ENCODE data around the gene DCTPP1. TPM values are rescaled to one million over a fixed set of nuclear protein-coding genes. Genes with fewer than 3 reads are reported as not detected.
"Not testable (repeated sequence)": the region's sequence is repeated elsewhere in the genome, so short reads cannot be mapped to it uniquely, and the experiment has no call there.

DCTPP1 gene
- total RNA-seq, 1 experiment from 2014 or later = 11.9 TPM

DNA sequence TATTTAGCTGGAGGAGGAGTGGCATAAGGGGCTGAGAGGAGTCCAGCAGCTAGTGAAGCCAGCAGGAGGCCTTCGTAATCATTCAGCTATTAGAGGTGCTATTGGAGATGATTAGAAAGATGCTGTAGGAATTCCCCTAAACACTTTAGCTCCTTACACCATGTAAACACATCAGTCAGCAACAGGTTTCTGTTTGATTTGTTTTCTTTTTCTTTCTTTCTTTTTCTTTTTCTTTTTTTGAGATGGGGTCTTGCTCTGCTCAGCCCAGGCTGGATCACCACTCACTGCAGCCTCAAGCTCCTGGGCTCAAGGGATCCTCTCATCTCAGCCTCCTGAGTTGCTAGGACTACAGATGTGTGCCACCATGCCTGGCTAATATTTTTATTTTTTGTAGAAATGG, 26.5 kb upstream of the DCTPP1 start:
- in situ Hi-C loops (cut with HindIII; ENCODE audit: low pct_unique_long_range_greater_than_20kb, low sequenced_read_pairs) = no loop called here
- no peak for DNase-seq (ENCODE audit: low read depth, low spot score)

DNA sequence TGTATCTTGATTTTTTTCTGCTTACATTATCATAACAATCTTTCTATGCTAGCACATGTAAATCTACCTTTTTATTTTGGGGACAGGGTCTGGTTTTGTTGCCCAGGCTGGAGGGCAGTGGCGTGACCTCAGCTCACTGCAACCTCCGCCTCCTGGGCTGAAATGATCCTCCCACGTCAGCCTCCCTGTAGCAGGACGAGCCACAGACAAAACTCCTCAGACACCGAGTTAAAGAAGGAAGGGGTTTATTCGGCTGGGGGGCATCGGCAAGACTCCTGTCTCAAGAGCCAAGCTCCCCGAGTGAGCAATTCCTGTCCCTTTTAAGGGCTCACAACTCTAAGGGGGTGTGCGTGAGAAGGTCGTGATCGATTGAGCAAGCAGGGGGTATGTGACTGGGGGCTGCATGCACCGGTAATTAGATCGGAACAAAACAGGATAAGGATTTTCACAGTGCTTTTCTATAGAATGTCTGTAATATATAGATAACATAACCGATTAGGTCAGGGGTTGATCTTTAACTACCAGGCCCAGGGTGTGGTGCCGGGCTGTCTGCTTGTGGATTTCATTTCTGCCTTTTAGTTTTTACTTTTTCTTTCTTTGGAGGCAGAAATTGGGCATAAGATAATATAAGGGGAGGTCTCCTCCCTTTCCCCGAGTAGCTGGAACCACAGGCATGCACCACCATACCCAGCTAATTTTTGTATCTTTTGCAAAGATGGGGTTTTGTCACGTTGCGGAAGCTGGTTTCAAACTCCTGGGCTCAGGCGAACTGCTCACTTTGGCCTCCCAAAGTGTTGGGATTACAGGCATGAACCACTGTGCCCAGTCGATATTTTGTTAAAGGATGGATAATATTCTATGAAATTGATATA, 23.1 kb upstream of the DCTPP1 start:
- DNase-seq (ENCODE audit: low read depth, low spot score); in situ Hi-C loops (cut with HindIII; ENCODE audit: low pct_unique_long_range_greater_than_20kb, low sequenced_read_pairs): not testable (repeated sequence)

DNA sequence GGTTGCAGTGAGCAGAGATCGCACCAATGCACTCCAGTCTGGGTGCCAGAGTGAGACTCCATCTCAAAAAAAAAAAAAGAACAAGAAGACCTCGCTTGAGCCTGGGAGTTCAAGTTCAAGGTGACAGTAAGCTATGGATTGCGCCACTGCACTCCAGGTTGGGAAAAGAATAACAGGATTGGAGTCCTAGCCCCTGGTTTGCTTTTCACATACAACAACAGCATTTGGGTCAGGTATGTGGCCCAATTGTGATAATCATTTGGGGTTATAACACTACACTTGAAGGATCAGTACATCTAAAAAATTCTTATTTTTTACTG, 19.2 kb upstream of the DCTPP1 start:
- in situ Hi-C loops (cut with HindIII; ENCODE audit: low pct_unique_long_range_greater_than_20kb, low sequenced_read_pairs) = no loop called here
- no peak for DNase-seq (ENCODE audit: low read depth, low spot score)

DNA sequence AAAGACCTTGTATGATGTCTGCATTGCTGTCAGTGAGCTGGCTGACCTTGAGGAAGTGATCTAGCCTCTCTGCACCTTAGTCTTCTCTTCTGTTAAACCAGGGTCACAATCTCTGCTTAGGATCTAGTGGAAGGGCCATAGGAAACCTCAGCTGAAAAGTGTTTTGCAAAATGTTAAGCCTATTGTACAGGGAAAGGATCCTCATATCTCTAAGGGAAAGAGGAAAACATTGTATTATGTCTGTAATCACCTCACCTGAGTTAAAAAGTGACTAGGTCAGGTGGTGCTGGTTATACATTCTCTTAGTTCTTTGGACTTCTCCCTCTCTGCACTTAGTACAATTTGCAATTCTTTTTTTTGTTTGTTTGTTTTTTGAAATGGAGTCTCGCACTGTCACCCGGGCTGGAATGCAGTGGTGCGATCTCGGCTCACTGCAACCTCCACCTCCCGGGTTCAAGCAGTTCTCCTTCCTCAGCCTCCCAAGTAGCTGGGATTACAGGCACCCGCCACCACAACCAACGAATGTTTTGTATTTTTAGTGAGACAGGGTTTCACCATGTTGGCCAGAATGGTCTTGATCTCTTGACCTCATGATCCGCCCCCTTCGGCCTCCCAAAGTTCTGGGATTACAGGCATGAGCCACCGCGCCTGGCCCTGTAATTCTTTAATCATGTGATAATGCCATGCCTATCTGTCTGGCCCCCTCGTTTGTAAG, 17.8 kb upstream of the DCTPP1 start:
- in situ Hi-C loops (cut with HindIII; ENCODE audit: low pct_unique_long_range_greater_than_20kb, low sequenced_read_pairs) = no loop called here
- no peak for DNase-seq (ENCODE audit: low read depth, low spot score)

DNA sequence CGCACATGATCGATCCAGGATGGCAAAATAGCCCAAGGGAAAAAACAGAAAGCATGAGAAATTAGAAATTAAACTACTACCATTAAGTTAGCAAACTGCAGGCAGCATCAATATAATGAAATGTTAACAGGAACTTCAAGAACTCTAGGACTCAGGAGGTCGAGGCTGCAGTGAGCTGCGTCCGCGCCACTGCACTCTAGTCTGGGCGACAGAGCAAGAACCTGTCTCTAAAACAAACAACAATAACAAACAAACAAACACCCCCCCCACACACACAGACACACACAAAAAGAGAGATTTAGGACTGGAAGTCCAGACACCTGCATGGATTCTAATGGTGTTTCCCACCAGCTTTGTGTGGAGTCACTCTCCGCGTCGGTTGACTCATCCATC, 16.4 kb upstream of the DCTPP1 start:
- in situ Hi-C loops (cut with HindIII; ENCODE audit: low pct_unique_long_range_greater_than_20kb, low sequenced_read_pairs) = no loop called here
- DNase-seq (ENCODE audit: low read depth, low spot score) = no peak

DNA sequence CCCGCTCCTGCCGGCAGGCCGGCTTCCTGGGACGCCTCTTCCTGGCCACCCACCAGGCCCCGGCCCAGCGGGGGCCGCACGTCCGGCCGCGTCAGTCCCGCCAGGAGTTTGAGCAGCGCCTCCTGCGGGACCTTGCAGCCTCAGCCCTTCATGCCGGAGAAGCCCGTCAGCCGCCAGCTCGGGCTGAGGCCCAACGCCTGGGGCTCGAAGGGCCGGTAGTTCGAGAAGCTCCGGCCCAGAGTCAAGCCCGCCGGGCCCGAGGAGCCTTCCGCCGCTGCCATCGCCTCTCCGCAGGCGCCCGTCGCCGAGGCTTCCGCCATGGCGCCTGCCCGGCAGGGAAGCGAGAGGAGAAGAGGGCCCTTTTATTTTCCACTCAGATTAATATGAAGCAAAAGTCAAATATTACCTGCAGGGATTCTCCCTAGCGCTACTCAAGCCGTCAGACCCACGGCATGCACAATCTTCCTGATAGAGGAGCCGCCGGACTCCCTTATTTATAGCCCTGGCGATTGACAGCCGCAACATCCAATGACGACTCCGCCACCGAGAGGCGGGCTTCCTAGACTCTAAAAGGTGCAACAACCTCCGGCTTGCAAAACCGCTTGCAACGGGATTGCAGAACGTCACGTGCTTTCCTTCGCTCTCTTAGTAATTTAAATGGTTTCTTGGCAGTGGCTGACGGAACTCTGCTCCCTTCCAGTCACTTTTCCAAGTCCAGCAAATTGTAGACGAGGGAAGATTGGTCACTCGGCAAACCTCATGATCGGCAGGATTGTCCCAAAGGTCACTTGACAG, 15.8 kb upstream of the DCTPP1 start, which contains the start of gene SEPHS2:
SEPHS2 (minus strand) TSS at position 467 of the 795 bp plus-strand sequence; CDS start at position 320, 147 bp downstream.
- in situ Hi-C loops (cut with HindIII; ENCODE audit: low pct_unique_long_range_greater_than_20kb, low sequenced_read_pairs) = no loop called here

DNA sequence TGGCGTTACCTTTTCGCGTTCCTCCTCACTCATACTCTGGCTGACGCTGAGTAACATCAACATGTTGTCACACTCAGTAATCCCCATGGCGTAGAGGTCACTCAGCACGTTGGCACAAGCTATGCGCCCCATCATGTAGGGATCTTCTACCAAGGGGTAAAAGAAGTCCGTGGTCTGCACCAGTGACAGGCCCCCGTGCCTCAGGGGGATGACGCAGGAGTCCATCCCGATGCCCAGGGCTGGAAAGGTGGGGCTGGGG, 15.2 kb upstream of the DCTPP1 start:
- in situ Hi-C loops (cut with HindIII; ENCODE audit: low pct_unique_long_range_greater_than_20kb, low sequenced_read_pairs) = no loop called here
- no peak for DNase-seq (ENCODE audit: low read depth, low spot score)

More for the DNA sequence above, 15.8 kb upstream of the DCTPP1 start, which contains the start of gene SEPHS2:
- peak; percentile 95 for DNase-seq (ENCODE audit: low read depth, low spot score)

DNA sequence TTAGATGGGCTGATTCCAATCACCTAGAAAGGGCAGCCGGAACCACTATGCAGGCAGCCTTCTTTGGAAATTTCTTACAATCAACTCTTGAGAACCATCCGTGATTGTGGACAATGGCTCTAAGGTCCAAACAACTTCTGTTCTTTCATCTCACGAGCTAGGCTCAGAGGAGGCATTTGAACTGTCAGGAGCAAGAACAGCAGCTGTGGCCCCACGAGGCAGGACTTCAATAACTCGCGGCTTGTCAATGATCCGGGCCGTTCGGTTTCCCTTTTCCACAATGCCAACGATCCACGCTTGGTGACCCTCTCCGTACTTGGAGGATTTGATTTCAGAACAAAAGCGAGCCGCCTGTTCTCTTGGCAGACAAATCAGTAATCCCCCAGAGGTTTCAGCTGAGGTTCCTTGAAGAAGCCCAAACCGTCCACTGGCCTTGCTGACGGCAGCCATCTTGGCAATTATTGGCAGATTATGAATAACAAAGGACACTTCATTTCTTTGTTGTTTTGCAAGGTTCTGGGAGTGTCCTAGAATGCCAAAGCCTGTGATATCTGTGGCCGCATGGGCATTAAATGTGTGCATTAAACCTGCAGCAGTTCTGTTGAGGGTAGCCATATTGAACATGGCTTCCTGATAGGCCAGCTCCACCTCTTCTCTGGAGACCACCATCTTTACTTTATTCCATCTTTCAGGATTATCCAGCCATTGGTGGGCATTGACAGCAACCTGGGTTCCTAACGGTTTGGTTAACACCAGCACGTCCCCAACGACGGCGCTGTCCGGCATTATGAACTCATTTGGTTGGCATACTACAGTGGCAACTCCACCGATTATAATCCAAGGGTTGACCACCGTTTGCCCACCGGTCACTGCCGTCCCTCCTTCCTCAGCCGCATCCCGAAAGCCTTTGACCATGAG, 14.7 kb upstream of the DCTPP1 start:
- DNase-seq (ENCODE audit: low read depth, low spot score) = no peak
- in situ Hi-C loops (cut with HindIII; ENCODE audit: low pct_unique_long_range_greater_than_20kb, low sequenced_read_pairs) = no loop called here

DNA sequence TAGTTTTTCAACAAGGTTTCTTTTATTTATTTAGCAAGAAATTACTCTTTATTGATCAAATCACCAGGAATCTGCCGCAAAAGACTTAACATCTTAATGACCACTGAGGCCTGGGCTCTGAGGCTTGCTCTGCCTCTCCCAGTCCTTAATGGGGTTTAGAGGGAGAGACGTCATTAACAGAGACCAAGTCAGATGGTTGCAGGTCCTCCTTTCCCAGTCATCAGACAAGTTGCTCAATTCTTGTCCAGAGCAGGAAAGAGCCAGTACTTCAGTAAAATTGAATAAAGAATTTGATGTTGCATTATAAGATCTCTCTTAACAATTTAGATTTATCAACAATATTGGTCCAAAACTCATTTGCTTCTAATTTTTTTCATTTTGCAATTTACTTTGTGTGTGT, 13.8 kb upstream of the DCTPP1 start:
- DNase-seq (ENCODE audit: low read depth, low spot score) = no peak
- in situ Hi-C loops (cut with HindIII; ENCODE audit: low pct_unique_long_range_greater_than_20kb, low sequenced_read_pairs) = no loop called here

DNA sequence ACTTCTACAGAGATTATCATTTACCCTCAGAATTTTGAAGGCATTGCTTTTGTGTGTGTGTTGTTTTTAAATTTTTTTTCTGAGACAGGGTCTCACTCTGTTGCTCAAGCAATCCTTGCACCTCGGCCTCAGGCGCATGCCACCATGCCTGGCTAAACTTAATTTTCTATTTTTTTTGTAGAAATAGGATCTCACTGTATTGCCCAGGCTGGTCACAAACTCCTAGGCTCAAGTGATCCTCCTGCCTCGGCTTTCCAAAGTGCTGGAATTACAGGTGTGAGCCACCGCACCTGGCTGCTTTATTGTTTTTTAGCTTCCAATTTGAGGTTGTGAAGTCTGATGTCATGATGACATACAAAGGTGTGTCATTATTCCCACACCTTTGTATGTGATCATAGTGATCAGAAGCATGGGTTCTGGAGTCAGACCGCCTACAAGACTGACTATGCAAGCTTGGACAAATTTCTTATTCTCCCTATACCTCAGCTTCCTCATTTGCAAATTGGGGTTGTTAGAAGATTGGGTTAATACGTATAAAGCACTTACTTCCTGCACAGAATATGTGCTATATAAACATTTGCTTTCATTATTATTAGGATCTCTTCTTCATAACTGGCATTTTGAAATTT, 10.0 kb upstream of the DCTPP1 start:
- in situ Hi-C loops (cut with HindIII; ENCODE audit: low pct_unique_long_range_greater_than_20kb, low sequenced_read_pairs) = no loop called here

DNA sequence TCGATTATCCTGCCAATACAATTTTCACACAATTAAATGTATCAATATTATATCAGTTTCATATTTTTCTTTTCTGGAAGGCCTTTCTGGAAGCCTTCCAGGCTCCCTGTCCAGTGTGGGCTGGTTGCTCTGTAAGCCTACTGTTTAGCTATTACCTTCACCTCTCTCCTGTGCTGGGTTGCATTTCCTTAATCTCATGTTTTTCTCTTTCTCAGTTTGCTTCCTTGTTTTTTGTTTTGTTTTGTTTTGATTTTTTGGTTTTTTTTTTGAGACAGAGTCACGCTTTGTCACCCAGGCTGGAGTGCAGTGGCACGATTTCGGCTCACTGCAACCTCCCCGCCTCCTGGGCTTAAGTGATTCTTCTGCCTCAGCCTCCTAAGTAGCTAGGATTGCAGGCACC, 9.0 kb upstream of the DCTPP1 start:
- in situ Hi-C loops (cut with HindIII; ENCODE audit: low pct_unique_long_range_greater_than_20kb, low sequenced_read_pairs) = no loop called here
- DNase-seq (ENCODE audit: low read depth, low spot score) = no peak

More for the DNA sequence above, 10.0 kb upstream of the DCTPP1 start:
- DNase-seq (ENCODE audit: low read depth, low spot score) = no peak

DNA sequence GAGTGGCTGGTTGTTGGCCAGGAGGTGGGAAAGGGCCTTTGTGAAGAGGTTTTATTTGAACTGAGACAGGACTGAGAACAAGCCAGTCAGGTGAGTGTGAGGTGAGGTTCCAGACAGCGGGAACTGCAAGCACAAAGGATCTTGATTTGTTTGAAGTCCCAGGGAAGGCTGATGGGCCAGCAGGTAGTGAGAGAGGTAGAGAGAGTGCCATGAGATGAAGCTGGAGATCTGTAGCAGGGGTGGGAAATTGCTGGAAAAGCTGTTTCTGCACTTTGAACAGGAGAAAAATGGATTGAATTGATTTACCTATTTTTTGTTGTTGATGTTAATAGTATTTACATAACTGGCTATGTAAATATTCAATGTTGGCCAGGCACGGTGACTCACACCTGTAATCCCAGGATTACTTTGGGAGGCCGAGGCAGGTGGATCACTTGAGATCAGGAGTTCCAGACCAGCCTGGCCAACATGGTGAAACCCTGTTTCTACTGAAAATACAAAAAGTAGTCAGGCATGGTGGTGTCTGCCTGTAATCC, 7.7 kb upstream of the DCTPP1 start:
- in situ Hi-C loops (cut with HindIII; ENCODE audit: low pct_unique_long_range_greater_than_20kb, low sequenced_read_pairs) = no loop called here
- DNase-seq (ENCODE audit: low read depth, low spot score) = no peak

DNA sequence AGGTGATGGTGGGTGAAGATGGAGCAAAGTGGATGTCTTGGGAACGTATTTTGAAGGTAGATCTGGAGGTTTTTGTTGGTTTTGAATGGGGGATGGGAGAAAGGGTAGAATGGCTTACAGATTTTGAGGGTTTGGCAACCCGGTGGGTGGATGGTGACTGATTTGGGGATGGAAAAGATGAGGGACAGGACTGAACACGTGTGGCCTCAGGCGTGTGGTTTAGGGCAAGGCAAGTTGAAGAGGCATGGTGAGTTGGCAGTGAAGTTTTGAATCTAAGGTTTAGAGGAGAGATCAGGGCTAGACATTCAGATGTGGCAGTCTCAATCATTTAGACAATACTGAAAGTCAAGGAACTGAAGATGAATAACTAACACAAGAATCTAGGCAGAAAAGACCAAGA, 5.0 kb upstream of the DCTPP1 start:
- in situ Hi-C loops (cut with HindIII; ENCODE audit: low pct_unique_long_range_greater_than_20kb, low sequenced_read_pairs) = no loop called here
- DNase-seq (ENCODE audit: low read depth, low spot score) = no peak

DNA sequence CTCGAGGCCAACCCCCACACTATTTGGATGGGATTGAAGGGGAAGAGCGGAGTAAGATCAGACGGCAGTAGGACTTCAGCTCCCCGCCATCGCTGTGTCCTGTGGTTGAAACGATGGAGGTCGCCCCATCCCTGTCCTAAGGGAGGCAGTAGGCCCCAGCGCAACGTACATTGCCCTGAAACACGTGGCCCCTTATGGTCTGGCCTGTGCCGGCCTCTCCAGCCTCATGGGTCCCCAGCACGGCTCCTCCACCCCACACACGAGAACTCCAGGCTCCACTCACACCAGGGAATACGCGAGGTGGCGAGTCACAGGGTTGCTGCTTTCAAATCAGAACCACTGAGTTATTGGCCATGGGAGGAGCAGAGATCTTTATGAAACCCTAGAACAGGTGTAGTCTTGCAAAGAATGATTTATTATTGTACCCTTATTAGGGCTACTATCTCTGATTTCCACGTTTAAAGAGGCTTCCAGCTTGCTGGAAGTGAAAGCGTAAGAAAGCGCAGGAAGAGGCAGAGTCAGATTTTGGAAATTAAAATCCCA, 669 bp upstream of the DCTPP1 start:
- in situ Hi-C loops (cut with HindIII; ENCODE audit: low pct_unique_long_range_greater_than_20kb, low sequenced_read_pairs) = no loop called here
- no peak for DNase-seq (ENCODE audit: low read depth, low spot score)

DNA sequence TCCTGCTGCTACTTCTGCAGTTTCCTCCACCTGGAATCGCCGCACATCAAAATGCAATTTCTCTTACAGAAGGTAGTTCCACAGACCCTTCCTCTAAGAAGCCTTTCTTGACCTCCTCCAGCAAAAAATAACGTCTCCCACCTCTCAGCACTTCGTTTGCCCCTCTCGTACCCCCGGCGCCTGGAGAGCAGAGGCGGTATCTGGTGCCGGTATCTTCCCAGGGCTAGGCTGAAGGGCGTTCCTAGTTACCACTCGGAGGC, 482 bp downstream of the DCTPP1 start:
- in situ Hi-C loops (cut with HindIII; ENCODE audit: low pct_unique_long_range_greater_than_20kb, low sequenced_read_pairs) = no loop called here
- DNase-seq (ENCODE audit: low read depth, low spot score) = no peak

DNA sequence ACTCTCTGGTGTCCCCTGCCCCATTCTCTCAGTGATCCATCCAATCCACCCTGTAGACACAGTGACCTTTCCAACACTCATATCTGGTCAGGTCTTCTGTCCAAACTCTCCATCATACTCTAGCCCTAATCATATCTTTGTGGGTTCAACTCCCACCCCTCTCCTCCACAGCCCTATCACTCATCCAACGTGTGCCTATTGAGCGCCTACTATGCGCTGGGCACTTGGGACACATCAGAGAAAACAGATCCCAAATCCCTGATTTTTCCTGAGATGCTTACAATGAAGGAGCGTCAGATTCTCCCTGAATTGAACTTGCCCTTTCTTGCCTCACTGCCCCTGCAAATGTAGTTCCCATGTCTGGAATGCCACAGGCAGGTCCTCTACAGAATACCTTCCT, 1.8 kb downstream of the DCTPP1 start:
- DNase-seq (ENCODE audit: low read depth, low spot score) = no peak
- in situ Hi-C loops (cut with HindIII; ENCODE audit: low pct_unique_long_range_greater_than_20kb, low sequenced_read_pairs) = no loop called here

DNA sequence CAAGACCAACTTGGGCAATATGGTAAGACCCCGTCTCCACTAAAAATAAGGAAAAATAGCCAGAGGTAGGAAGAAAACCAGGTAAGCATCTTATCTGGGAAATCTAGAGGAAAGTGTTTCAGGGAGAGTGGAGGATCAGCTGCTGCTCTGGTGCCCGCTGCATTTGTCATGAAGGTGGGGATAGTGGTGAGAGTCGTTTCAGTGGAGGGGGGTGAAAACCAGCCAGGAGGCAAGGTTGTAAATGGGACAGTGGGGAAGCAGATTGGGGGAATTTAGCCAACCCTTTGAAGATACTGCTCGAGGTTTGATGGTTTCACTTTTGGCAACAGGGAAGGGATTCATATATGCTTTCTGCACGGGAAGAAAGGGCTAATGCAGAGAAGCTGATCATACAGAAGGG, 8.8 kb downstream of the DCTPP1 start:
- no peak for DNase-seq (ENCODE audit: low read depth, low spot score)
- in situ Hi-C loops (cut with HindIII; ENCODE audit: low pct_unique_long_range_greater_than_20kb, low sequenced_read_pairs) = no loop called here
